ENCODE measurements around the gene H2BK1.

Gene H2BK1

GRCh38 chr7:151235091-151235787 is 25.0 kb upstream of the H2BK1 start:
- peaks cover 28% of the 10 kb centered on the region for H3K4me1 Mint-ChIP-seq
- DNase-seq (ENCODE audit: low spot score in 2 of 2), result no peak
- H3K27ac Mint-ChIP-seq (ENCODE audit: low read depth), result no peak overlapping the region

GRCh38 chr7:151233804-151234203 is 23.5 kb upstream of the H2BK1 start:
- peak overlapping the region; percentile 100 for H3K4me3 Mint-ChIP-seq
- ATAC-seq (replicated peaks; ENCODE audit: extremely low read depth, poor library complexity, severe bottlenecking) (no peak), DNase-seq (ENCODE audit: low spot score in 2 of 2) (no peak)
- peak overlapping the region; percentile 98 for H3K27ac Mint-ChIP-seq (ENCODE audit: low read depth)
- H3K9me3 Mint-ChIP-seq, result no peaks in the 10 kb centered on the region
- H3K27me3 Mint-ChIP-seq, result no peaks in the 10 kb centered on the region
- peaks cover 28% of the 10 kb centered on the region for H3K4me1 Mint-ChIP-seq
- H3K36me3 Mint-ChIP-seq (ENCODE audit: insufficient read depth), result peaks cover 20% of the 10 kb centered on the region

More at GRCh38 chr7:151235091-151235787, 25.0 kb upstream of the H2BK1 start:
- no peak overlapping the region for H3K4me3 Mint-ChIP-seq
- peaks cover 26% of the 10 kb centered on the region for H3K36me3 Mint-ChIP-seq (ENCODE audit: insufficient read depth)
- H3K27me3 Mint-ChIP-seq, result no peaks in the 10 kb centered on the region
- no peak for ATAC-seq (replicated peaks; ENCODE audit: extremely low read depth, poor library complexity, severe bottlenecking)
- H3K9me3 Mint-ChIP-seq, result no peaks in the 10 kb centered on the region

- ATAC-seq (replicated peaks; ENCODE audit: extremely low read depth, poor library complexity, severe bottlenecking) (peak; percentile 80), DNase-seq (ENCODE audit: low spot score in 2 of 2) (peak in 1 of 2 donors; percentile 47)
- Mint-ChIP-seq H3K4me1 (peaks cover 28% of the 10 kb centered on the region), H3K27me3 (no peaks in the 10 kb centered on the region), H3K27ac (ENCODE audit: low read depth) (peak overlapping the region; percentile 98), H3K4me3 (peak overlapping the region; percentile 100), H3K9me3 (no peaks in the 10 kb centered on the region), H3K36me3 (ENCODE audit: insufficient read depth) (peaks cover 20% of the 10 kb centered on the region)
Observed at GRCh38 chr7:151232917-151233701, 22.8 kb upstream of the H2BK1 start.

DNA sequence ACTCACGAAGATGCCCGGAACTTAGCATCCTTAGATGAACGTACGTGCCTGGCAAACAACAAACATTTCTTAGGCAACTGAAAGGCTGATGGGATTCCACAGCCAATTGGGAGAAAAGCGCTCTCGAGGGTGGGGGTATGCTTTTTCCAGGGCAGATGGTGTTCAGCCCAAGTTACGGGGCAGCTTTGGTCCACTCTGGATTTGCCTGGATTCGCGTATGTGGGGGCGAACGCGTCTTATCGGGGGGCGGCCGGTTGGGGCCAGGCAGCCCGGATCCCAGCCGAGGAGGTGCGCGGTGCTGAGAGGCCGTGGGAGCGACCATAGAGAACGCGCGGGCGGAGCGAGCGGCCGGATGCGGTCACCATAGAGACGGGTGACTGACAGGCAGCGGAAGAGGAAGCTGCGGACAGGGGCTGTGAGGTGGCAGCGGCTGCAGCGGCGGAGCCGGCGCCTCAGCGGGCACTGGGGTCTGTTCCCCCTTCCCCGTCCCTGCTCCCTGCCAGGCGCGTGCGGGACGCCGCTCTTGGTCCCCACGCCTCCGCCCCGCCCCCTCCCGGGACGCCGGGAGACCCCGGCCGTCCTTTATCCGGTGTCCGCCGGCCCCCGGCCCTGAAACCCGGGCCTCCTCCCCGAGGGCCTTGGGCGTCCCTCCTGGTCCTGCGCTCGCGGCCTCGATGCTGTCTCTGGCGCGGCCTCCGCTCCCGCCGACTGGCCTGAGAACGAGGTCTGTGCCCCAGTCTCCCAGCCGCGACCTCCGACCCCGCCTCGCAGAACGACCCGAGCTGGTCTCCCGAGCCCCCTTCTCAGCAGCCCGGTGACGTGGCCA is 22.0 kb upstream of the H2BK1 start, which contains the start of gene CHPF2:
Gene CHPF2, plus strand, starts transcription at position 393 of the 826 bp plus-strand sequence. CDS start 1,529 bp downstream, outside the sequence.
- peak within 1 kb of the TSS; percentile 100 for H3K4me3 Mint-ChIP-seq
- H3K36me3 Mint-ChIP-seq (ENCODE audit: insufficient read depth), result peaks cover 20% of the 10 kb centered on the region
- H3K27ac Mint-ChIP-seq (ENCODE audit: low read depth), result peak within 1 kb of the TSS; percentile 98
- no peaks in the 10 kb centered on the region for H3K9me3 Mint-ChIP-seq
- H3K27me3 Mint-ChIP-seq, result no peaks in the 10 kb centered on the region
- ATAC-seq (replicated peaks; ENCODE audit: extremely low read depth, poor library complexity, severe bottlenecking) (peak; percentile 95), DNase-seq (ENCODE audit: low spot score in 2 of 2) (peak; percentile 71 to 80)
- H3K4me1 Mint-ChIP-seq, result peaks cover 30% of the 10 kb centered on the region

- ATAC-seq (replicated peaks; ENCODE audit: extremely low read depth, poor library complexity, severe bottlenecking) (no peak), DNase-seq (ENCODE audit: low spot score in 2 of 2) (no peak)
- Mint-ChIP-seq H3K9me3 (no peaks in the 10 kb centered on the region), H3K36me3 (ENCODE audit: insufficient read depth) (peaks cover 21% of the 10 kb centered on the region), H3K27me3 (no peaks in the 10 kb centered on the region), H3K4me3 (peak overlapping the region; percentile 100), H3K27ac (ENCODE audit: low read depth) (no peak overlapping the region), H3K4me1 (peaks cover 42% of the 10 kb centered on the region)
Observed at GRCh38 chr7:151231080-151231479, 20.8 kb upstream of the H2BK1 start.

- Mint-ChIP-seq H3K27me3 (no peaks in the 10 kb centered on the region), H3K36me3 (ENCODE audit: insufficient read depth) (peaks cover 21% of the 10 kb centered on the region), H3K4me1 (peaks cover 57% of the 10 kb centered on the region), H3K4me3 (no peak overlapping the region), H3K9me3 (no peaks in the 10 kb centered on the region), H3K27ac (ENCODE audit: low read depth) (no peak overlapping the region)
- ATAC-seq (replicated peaks; ENCODE audit: extremely low read depth, poor library complexity, severe bottlenecking) (no peak), DNase-seq (ENCODE audit: low spot score in 2 of 2) (no peak)
Observed at GRCh38 chr7:151229249-151229648, 19.0 kb upstream of the H2BK1 start.

DNA sequence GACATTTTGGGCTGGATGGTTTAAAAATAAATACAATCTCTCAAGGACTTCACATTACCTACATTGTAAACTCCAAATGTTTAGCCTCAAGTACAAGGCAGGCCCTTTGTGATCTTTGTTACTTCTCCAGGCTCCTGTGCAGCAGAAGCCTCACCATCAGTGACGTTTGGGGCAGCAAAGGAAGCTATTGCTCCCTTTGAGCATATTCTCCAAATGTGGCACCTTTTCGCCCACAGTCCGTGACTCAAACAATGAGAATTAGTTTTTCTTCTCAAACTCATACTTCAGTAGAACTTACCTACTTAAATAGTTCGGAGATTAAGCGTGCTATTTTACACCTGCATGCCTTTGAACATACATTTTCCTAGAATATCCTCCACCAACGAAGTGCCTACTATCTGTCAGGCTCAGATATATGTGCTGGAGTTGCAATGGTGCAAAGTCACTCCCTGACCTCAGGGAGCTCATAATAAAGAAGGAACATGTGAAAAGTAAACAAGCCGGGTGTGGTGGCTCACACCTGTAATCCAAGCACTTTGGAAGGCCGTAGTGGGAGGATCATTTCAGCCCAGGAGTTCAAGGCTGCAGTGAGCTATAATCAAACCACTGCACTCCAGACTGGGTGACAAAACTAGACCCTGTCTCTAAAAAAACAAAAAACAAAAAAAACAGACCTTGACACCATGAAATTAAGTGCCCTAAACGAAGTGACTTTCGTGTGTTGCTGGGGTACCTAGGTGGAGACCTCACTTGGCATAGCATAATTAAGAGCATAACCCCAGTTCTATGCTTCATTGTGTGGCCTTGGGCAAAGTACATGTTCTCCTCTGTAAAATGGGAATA is 18.0 kb upstream of the H2BK1 start:
- no peak overlapping the region for H3K27ac Mint-ChIP-seq (ENCODE audit: low read depth)
- peaks cover 50% of the 10 kb centered on the region for H3K4me1 Mint-ChIP-seq
- H3K36me3 Mint-ChIP-seq (ENCODE audit: insufficient read depth), result peaks cover 21% of the 10 kb centered on the region
- no peak for DNase-seq (ENCODE audit: low spot score in 2 of 2)
- peak overlapping the region; percentile 98 for H3K4me3 Mint-ChIP-seq
- no peak for ATAC-seq (replicated peaks; ENCODE audit: extremely low read depth, poor library complexity, severe bottlenecking)
- no peaks in the 10 kb centered on the region for H3K9me3 Mint-ChIP-seq
- no peaks in the 10 kb centered on the region for H3K27me3 Mint-ChIP-seq

DNA sequence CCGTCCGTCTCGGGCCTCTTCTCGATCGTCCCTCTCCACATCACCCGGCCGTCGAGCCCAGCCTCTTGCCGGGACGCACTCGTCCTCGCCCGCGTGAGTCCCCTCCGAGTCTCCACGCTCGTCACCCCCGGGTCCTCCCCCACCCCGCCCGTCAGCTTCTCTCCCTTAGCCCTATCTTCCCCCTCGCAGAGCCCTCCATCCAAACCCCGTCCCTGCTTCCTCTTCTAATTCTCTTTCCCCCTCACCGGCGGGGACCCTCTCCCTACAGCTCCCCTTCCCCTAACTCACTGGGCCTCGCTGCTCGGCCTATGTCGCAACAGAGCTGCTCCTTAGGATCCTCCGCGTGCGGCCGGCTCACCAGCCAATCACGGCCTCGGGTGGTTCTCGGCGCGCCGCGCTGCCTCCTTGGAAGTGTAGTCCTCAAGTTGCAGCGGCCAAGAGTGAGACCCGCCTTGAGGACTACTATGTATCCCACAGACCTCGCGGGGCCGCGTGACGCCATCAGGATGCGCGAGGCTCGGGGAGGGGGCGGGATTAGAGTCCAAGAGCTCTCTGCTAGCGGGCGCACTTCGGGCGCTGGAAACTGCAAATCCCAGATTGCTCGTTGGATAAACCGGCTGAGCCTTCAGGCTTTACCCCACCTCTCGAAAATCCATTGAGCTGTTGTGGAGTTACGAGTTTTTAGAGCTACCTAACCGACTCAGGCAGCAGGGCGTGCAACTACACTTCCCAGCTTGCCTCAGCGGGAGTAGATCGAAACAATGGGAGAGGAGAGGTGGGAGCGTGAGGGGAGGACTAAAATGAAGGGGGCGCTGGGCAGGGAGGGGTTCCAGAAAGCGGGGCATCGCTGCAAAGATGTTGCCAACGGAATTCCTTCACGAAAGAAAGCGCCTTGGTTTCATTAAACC is 16.8 kb upstream of the H2BK1 start, which contains the start of gene ABCF2:
Gene ABCF2, minus strand, starts transcription at position 331 of the 908 bp plus-strand sequence. CDS start 747 bp downstream, outside the sequence.
- DNase-seq (ENCODE audit: low spot score in 2 of 2) (peak; percentile 94 to 96), ATAC-seq (replicated peaks; ENCODE audit: extremely low read depth, poor library complexity, severe bottlenecking) (peak; percentile 100)
- H3K27me3 Mint-ChIP-seq, result no peaks in the 10 kb centered on the region
- peak within 1 kb of the TSS; percentile 96 for H3K27ac Mint-ChIP-seq (ENCODE audit: low read depth)
- H3K4me1 Mint-ChIP-seq, result peaks cover 43% of the 10 kb centered on the region
- H3K36me3 Mint-ChIP-seq (ENCODE audit: insufficient read depth), result peaks cover 21% of the 10 kb centered on the region
- no peaks in the 10 kb centered on the region for H3K9me3 Mint-ChIP-seq
- peak within 1 kb of the TSS; percentile 98 for H3K4me3 Mint-ChIP-seq

DNA sequence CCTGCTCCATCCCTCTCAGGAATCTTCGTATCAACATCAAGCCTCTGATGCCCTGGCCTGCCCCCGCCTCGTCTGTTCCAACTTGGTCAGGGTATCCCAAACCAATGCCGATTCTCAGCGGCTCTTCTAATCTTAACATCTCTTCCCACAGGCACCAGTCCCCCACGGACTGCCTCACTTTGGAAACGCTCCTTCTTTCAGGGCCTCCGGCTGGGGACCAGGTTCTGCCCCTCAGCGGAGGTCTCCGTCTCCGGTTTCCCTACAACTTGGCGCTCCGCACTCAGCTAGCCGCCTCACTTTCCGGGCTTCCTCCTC is 16.2 kb upstream of the H2BK1 start:
- Mint-ChIP-seq H3K4me3 (peak overlapping the region; percentile 98), H3K4me1 (peaks cover 37% of the 10 kb centered on the region), H3K27me3 (no peaks in the 10 kb centered on the region)

GRCh38 chr7:151225948-151226510 is 15.7 kb upstream of the H2BK1 start:
- H3K36me3 Mint-ChIP-seq (ENCODE audit: insufficient read depth), result peaks cover 26% of the 10 kb centered on the region
- peaks cover 35% of the 10 kb centered on the region for H3K4me1 Mint-ChIP-seq
- no peaks in the 10 kb centered on the region for H3K27me3 Mint-ChIP-seq
- peak overlapping the region; percentile 98 for H3K4me3 Mint-ChIP-seq
- no peaks in the 10 kb centered on the region for H3K9me3 Mint-ChIP-seq
- no peak for DNase-seq (ENCODE audit: low spot score in 2 of 2)
- peak overlapping the region; percentile 96 for H3K27ac Mint-ChIP-seq (ENCODE audit: low read depth)
- ATAC-seq (replicated peaks; ENCODE audit: extremely low read depth, poor library complexity, severe bottlenecking), result no peak

More for the DNA sequence above, 16.2 kb upstream of the H2BK1 start:
- Mint-ChIP-seq H3K27ac (ENCODE audit: low read depth) (peak overlapping the region; percentile 96), H3K9me3 (no peaks in the 10 kb centered on the region), H3K36me3 (ENCODE audit: insufficient read depth) (peaks cover 21% of the 10 kb centered on the region)
- peak; percentile 6 for ATAC-seq (replicated peaks; ENCODE audit: extremely low read depth, poor library complexity, severe bottlenecking)
- DNase-seq (ENCODE audit: low spot score in 2 of 2), result no peak

GRCh38 chr7:151223728-151224127 is 13.4 kb upstream of the H2BK1 start:
- H3K4me1 Mint-ChIP-seq, result peaks cover 35% of the 10 kb centered on the region

More at GRCh38 chr7:151223728-151224127, 13.4 kb upstream of the H2BK1 start:
- Mint-ChIP-seq H3K4me3 (no peak overlapping the region), H3K36me3 (ENCODE audit: insufficient read depth) (peaks cover 43% of the 10 kb centered on the region), H3K9me3 (no peaks in the 10 kb centered on the region), H3K27ac (ENCODE audit: low read depth) (no peak overlapping the region), H3K27me3 (no peaks in the 10 kb centered on the region)
- no peak for DNase-seq (ENCODE audit: low spot score in 2 of 2)
- ATAC-seq (replicated peaks; ENCODE audit: extremely low read depth, poor library complexity, severe bottlenecking), result no peak
